22Rv1 (cell line): Measurements from ENCODE around the gene ANO3.

Experiments
- H3K27ac ChIP-seq: fragments of 450-650 bp; 2 replicates; pipeline ENCODE4 v1.5.1; 2017
- CTCF ChIP-seq: fragments of 450-650 bp; IDR thresholded peaks from 2 replicates; pipeline ENCODE4 v1.5.1; 2017; ENCODE audit warnings: mild to moderate bottlenecking
- ZFX ChIP-seq: fragments of 450-650 bp; IDR thresholded peaks from 2 replicates; pipeline ENCODE4 v1.6.1; 2017; ENCODE audit warnings: antibody characterized with exemption, borderline replicate concordance

The ANO3 gene

GRCh38 chr11:26597899-26598298 lies 266.0 kb downstream of the ANO3 start:
- H3K27ac ChIP-seq, result no peak overlapping the region
- TF ChIP-seq ZFX (no peak), CTCF (no peak)

- TF ChIP-seq CTCF, result no peak
- no peak overlapping the region for H3K27ac ChIP-seq
Observed at GRCh38 chr11:26599425-26599824, 267.5 kb downstream of the ANO3 start.

GRCh38 chr11:26599876-26600434 lies 268.0 kb downstream of the ANO3 start:
- TF ChIP-seq ZFX, result no peak
- TF ChIP-seq CTCF, result no peak
- H3K27ac ChIP-seq, result no peak overlapping the region

- no peak overlapping the region for H3K27ac ChIP-seq
- TF ChIP-seq ZFX (no peak), CTCF (no peak)
Observed at GRCh38 chr11:26607725-26608506, 276.0 kb downstream of the ANO3 start.

GRCh38 chr11:26608507-26609146 lies 276.7 kb downstream of the ANO3 start:
- no peak overlapping the region for H3K27ac ChIP-seq
- TF ChIP-seq CTCF, result no peak
- TF ChIP-seq ZFX, result no peak

GRCh38 chr11:26613759-26614158 lies 281.8 kb downstream of the ANO3 start:
- no peak overlapping the region for H3K27ac ChIP-seq
- TF ChIP-seq ZFX, result no peak
- TF ChIP-seq CTCF, result no peak

GRCh38 chr11:26618441-26618840 lies 286.5 kb downstream of the ANO3 start:
- no peak overlapping the region for H3K27ac ChIP-seq
- TF ChIP-seq CTCF (no peak), ZFX (no peak)
